HCT116 (cell line): ENCODE results near the gene MTFP1. TPM values are rescaled to one million over a fixed set of nuclear protein-coding genes. Genes with fewer than 3 reads are reported as not detected.

Source experiments
- ATAC-seq: fragments of 200-7000 bp; cut with Tn5 transposase; 2 replicates; pipeline ENCODE4 v1.9.1; 2020; ENCODE audit warnings: mild to moderate bottlenecking, moderate library complexity
- BruUV-seq: library from RNA; stranded (reverse); fragments of 400-500 nt; replicated peaks from 2 replicates; lab custom pipeline; 2021; lab: Mats Ljungman, UMichigan
- CTCF ChIA-PET: fragments of 300-600 bp; sonication (Branson Sonifier 250); formaldehyde crosslinking; loops from one replicate; lab custom pipeline; 2021; ENCODE audit warnings: antibody characterized with exemption; lab: Charles Lee
- POLR2A ChIA-PET: fragments of 300-600, 350-600 bp; sonication (Branson Sonifier 250); formaldehyde crosslinking; loops from one replicate; lab custom pipeline; 2021; ENCODE audit warnings: antibody characterized with exemption; lab: Charles Lee
- RAD21 ChIA-PET, 2 experiments: fragments of 300-600 bp; sonication (Branson Sonifier 250); formaldehyde crosslinking; loops; one replicate each; lab custom pipeline; 2023; ENCODE audit warnings: low total read pairs in 2 of 2; ENCODE audit not compliant: uncharacterized antibody in 2 of 2, unreplicated experiment in 2 of 2, low non-redundant PET in 1 of 2; lab: Charles Lee
- DNase-seq: peaks from one replicate; pipeline ENCODE4 v3.0.0-alpha.2; 2010; ENCODE audit warnings: low read depth, low spot score
- H2AFZ ChIP-seq: fragments of 200-600 bp; shearing (Covaris generic), sonication (generic); 2 replicates; pipeline ENCODE4 v1.6.1; 2017; ENCODE audit warnings: low read depth, mixed run types, mixed read lengths, antibody characterized with exemption, low read length; ENCODE audit not compliant: poor library complexity, severe bottlenecking
- H3K27ac ChIP-seq: 2 replicates; pipeline ENCODE4 v1.5.1; 2012; ENCODE audit warnings: low read depth, low read length
- H3K27me3 ChIP-seq: fragments of 200-600 bp; sonication (generic); 2 replicates; pipeline ENCODE4 v1.6.1; 2016; ENCODE audit warnings: mixed run types, low read length, mixed read lengths; ENCODE audit not compliant: insufficient read depth
- H3K36me3 ChIP-seq, 2 experiments: fragments of 200-500 bp in 1 of 2; fragments of 200-600 bp in 1 of 2; sonication (Bioruptor generic) in 1 of 2; sonication (generic) in 1 of 2; 2 replicates each; pipeline versions ENCODE4 v1.5.1 to v1.6.1; 2014 to 2016; ENCODE audit warnings: low read length in 2 of 2, inconsistent platforms in 1 of 2, mixed read lengths in 1 of 2, mixed run types in 1 of 2; ENCODE audit not compliant: insufficient read depth in 2 of 2, control insufficient read depth in 1 of 2
- H3K4me1 ChIP-seq, 2 experiments: fragments of 200-600 bp in 1 of 2; sonication (generic) in 1 of 2; 2 replicates each; pipeline versions ENCODE4 v1.5.1 to v1.6.1; 2012 to 2017; ENCODE audit warnings: low read length in 2 of 2, inconsistent platforms in 1 of 2, mild to moderate bottlenecking in 1 of 2, mixed read lengths in 1 of 2, mixed run types in 1 of 2, moderate library complexity in 1 of 2; ENCODE audit not compliant: insufficient read depth in 2 of 2, control insufficient read depth in 1 of 2
- H3K4me2 ChIP-seq: fragments of 200-600 bp; sonication (generic); 2 replicates; pipeline ENCODE4 v1.6.1; 2017; ENCODE audit warnings: mixed run types, low read length, mixed read lengths
- H3K4me3 ChIP-seq, 2 experiments: fragments of 200-600 bp in 1 of 2; sonication (generic) in 1 of 2; replicated peaks in 1 of 2; 2 replicates each; pipeline ENCODE4 v1.5.1; 2011 to 2016; ENCODE audit warnings: low read length in 2 of 2, control low read depth in 1 of 2, low read depth in 1 of 2, mild to moderate bottlenecking in 1 of 2, mixed read lengths in 1 of 2, mixed run types in 1 of 2
- H3K79me2 ChIP-seq: fragments of 200-600 bp; sonication (generic); 2 replicates; pipeline ENCODE4 v1.6.1; 2017; ENCODE audit warnings: mild to moderate bottlenecking, mixed run types, low read length, moderate library complexity, mixed read lengths; ENCODE audit not compliant: insufficient read depth
- H3K9ac ChIP-seq: fragments of 200-600 bp; sonication (generic); 2 replicates; pipeline ENCODE4 v1.6.1; 2016; ENCODE audit warnings: low read length, mixed read lengths
- H3K9me2 ChIP-seq: fragments of 200-600 bp; sonication (generic), shearing (Covaris generic); 2 replicates; pipeline ENCODE4 v1.6.1; 2017; ENCODE audit warnings: mixed run types, mild to moderate bottlenecking, moderate library complexity; ENCODE audit not compliant: insufficient read depth
- H3K9me3 ChIP-seq, 2 experiments: fragments of 200-500 bp in 1 of 2; fragments of 200-600 bp in 1 of 2; sonication (Bioruptor generic) in 1 of 2; sonication (generic) in 1 of 2; 2 replicates each; pipeline ENCODE4 v1.6.1; 2014 to 2017; ENCODE audit warnings: low read length in 2 of 2, mixed read lengths in 2 of 2, inconsistent platforms in 1 of 2, low read depth in 1 of 2, mild to moderate bottlenecking in 1 of 2, mixed run types in 1 of 2, moderate library complexity in 1 of 2; ENCODE audit not compliant: control insufficient read depth in 1 of 2, insufficient read depth in 1 of 2
- H4K20me1 ChIP-seq: fragments of 200-600 bp; sonication (generic), shearing (Covaris generic); 2 replicates; pipeline ENCODE4 v1.6.1; 2017; ENCODE audit warnings: mixed run types, mild to moderate bottlenecking, moderate library complexity; ENCODE audit not compliant: insufficient read depth
- CEBPB ChIP-seq: IDR thresholded peaks from 2 replicates; pipeline ENCODE4 v1.6.1; 2012; ENCODE audit warnings: low read depth
- ELF1 ChIP-seq: IDR thresholded peaks from 2 replicates; pipeline ENCODE4 v1.6.1; 2012; ENCODE audit warnings: low read depth, borderline replicate concordance
- JUND ChIP-seq: IDR thresholded peaks from 2 replicates; pipeline ENCODE4 v1.6.1; 2012
- POLR2AphosphoS5 ChIP-seq: IDR thresholded peaks from 2 replicates; pipeline ENCODE4 v1.6.1; 2011; ENCODE audit warnings: mild to moderate bottlenecking, low read depth, low read length, moderate library complexity
- REST ChIP-seq: IDR thresholded peaks from 2 replicates; pipeline ENCODE4 v1.6.1; 2012; ENCODE audit warnings: low read depth
- SIN3A ChIP-seq: IDR thresholded peaks from 2 replicates; pipeline ENCODE4 v1.6.1; 2012; ENCODE audit warnings: low read depth
- SRF ChIP-seq: IDR thresholded peaks from 2 replicates; pipeline ENCODE4 v1.6.1; 2012; ENCODE audit warnings: low read depth
- ZFX ChIP-seq: fragments of 450-650 bp; IDR thresholded peaks from 2 replicates; pipeline ENCODE4 v1.6.1; 2017
- intact Hi-C: fragments of 100-400 bp; cut with micrococcal nuclease; formaldehyde crosslinking; loops from 2 replicates; pipeline ENCODE4 v1.10.0; 2022
- total RNA-seq: library from RNA; stranded (reverse); gene quantifications from one replicate; pipeline ENCODE4 v1.2.1, GENCODE V29; 2021; ENCODE audit not compliant: unreplicated experiment
- TF ChIP-seq, protein P1 (sequence below): IDR thresholded peaks from 2 replicates; pipeline ENCODE4 v1.6.1; 2012
- TF ChIP-seq, protein P2 (sequence below), 3 experiments: fragments of 200-600 bp in 1 of 3; sonication (generic) in 1 of 3; IDR thresholded peaks in 2 of 3; conservative IDR thresholded peaks in 1 of 3; 2 replicates each; pipeline ENCODE4 v1.5.1; 2012 to 2017; ENCODE audit warnings: low read depth in 2 of 3, low read length in 2 of 3, antibody characterized with exemption in 1 of 3, borderline replicate concordance in 1 of 3, control low read depth in 1 of 3, mild to moderate bottlenecking in 1 of 3, mixed read lengths in 1 of 3, mixed run types in 1 of 3, moderate library complexity in 1 of 3; ENCODE audit not compliant: insufficient read depth in 1 of 3

The MTFP1 gene
- total RNA-seq, 1 experiment from 2014 or later = 36.1 TPM

- TF ChIP-seq REST (no peak), SIN3A (peak; percentile 59; the same call in 1 of the 2 replicates), CEBPB (no peak), POLR2AphosphoS5 (peak; percentile 84), JUND (no peak), SRF (no peak)
These were observed 28.5 kb upstream of the MTFP1 start, which contains the start of gene SEC14L2 (continued) for GRCh38 chr22:30396871-30397655.

DNA sequence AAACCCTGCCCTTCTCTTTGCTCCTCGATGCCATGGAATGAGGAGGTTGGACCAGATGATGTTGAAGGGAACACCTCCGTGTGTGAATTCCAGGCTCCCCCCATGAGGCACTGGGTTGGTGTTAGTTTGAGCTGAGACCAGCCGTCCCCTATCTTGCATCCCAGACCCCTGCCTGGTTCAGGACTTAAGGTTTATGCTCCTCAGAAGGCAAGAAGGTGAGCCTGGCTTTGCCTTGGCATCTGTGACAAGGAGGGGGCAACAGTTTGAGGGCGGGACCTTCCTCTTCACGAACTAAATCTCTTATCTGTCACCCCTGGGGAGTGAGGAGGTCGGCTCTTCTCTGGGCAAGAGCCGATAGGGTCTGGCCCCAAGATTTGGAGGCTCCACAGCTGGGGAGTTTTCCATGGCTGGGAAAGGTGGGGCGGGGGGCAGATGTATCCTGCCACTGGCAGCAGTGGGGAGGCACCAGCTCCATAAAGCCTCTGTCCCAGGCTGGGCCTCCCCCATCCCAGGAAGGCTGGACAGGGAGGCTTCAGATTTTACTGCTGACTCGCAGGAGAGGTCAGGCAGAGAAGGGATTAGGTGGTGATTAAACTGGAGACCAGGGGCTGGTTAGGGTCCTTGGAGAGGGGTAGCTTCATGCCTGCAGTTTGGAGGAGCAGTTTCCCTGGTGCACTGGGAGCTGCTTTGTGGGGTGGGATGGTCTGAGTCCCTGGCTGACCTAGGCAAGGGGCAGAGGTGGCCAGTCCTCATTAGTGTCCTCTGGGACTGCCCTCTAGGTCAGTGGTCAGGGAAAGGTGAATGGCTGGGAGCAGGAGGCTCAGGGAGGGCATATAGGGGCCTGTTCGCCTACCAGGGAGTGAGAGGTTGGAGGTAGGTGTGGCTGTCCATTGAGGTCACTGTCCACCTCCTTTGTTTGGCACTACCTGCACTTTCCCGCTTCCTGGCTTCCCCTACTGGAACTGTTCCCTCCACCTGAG is 27.6 kb upstream of the MTFP1 start:
- Histone ChIP-seq H3K9ac (peak overlapping the region; percentile 91), H3K27ac (peak overlapping the region; percentile 57), H2AFZ (no peak overlapping the region), H4K20me1 (no peaks in the 10 kb centered on the region), H3K4me1 (peaks cover 19 to 48% of the 10 kb centered on the region in 2 experiments; a peak in 3 of 4 replicates), H3K36me3 (peaks cover 0 to 19% of the 10 kb centered on the region in 2 experiments; a peak in 2 of 4 replicates), H3K4me3 (peak overlapping the region; percentile 80 to 94), H3K9me3 (no peaks in the 10 kb centered on the region), H3K79me2 (peaks cover 42% of the 10 kb centered on the region), H3K9me2 (no peaks in the 10 kb centered on the region), H3K27me3 (no peaks in the 10 kb centered on the region), H3K4me2 (peak overlapping the region; percentile 98)
- POLR2A ChIA-PET = interaction anchor here (0.7 to 4.2 kb wide), 5 partner anchors 8 to 110 kb away, joined by 3 to 40 read pairs (median 4); partner anchors contain the start of genes CCDC157, MTFP1 and SF3A1
- BruUV-seq = no TSS peak
- DNase-seq (no peak), ATAC-seq (peak; percentile 16)
- RAD21 ChIA-PET = interaction anchor here in 1 of 2 experiments (1.9 kb wide), 1 partner anchor 26 kb away, joined by 5 read pairs; no protein-coding TSS in a partner anchor
- intact Hi-C loops = no loop called here
- CTCF ChIA-PET = interaction anchor here (1.0 to 2.6 kb wide), 3 partner anchors 10 to 26 kb away, joined by 3 to 14 read pairs (median 6); partner anchors contain the start of gene RNF215
- TF ChIP-seq ELF1 (no peak), ZFX (no peak), REST (no peak), SRF (no peak)
- TF ChIP-seq, protein P1, sequence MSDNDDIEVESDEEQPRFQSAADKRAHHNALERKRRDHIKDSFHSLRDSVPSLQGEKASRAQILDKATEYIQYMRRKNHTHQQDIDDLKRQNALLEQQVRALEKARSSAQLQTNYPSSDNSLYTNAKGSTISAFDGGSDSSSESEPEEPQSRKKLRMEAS = no peak
- TF ChIP-seq, protein P2, sequence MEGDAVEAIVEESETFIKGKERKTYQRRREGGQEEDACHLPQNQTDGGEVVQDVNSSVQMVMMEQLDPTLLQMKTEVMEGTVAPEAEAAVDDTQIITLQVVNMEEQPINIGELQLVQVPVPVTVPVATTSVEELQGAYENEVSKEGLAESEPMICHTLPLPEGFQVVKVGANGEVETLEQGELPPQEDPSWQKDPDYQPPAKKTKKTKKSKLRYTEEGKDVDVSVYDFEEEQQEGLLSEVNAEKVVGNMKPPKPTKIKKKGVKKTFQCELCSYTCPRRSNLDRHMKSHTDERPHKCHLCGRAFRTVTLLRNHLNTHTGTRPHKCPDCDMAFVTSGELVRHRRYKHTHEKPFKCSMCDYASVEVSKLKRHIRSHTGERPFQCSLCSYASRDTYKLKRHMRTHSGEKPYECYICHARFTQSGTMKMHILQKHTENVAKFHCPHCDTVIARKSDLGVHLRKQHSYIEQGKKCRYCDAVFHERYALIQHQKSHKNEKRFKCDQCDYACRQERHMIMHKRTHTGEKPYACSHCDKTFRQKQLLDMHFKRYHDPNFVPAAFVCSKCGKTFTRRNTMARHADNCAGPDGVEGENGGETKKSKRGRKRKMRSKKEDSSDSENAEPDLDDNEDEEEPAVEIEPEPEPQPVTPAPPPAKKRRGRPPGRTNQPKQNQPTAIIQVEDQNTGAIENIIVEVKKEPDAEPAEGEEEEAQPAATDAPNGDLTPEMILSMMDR (IDR thresholded peaks at IDR 0.05 in 2 of 3, conservative IDR thresholded peaks at IDR 0.05 in 1 of 3; ENCODE audit: borderline replicate concordance in 1 of 3, insufficient read depth in 1 of 3, low read depth in 2 of 3, low read length in 2 of 3) = no peak
